Measurements from ENCODE around the gene EEF1A1. TPM values are rescaled to one million over a fixed set of nuclear protein-coding genes. Genes with fewer than 3 reads are reported as not detected.
"Not testable (repeated sequence)": the region's sequence is repeated elsewhere in the genome, so short reads cannot be mapped to it uniquely, and the experiment has no call there.

EEF1A1 gene
- polyA plus RNA-seq, 1 experiment: 20,981 TPM

DNA sequence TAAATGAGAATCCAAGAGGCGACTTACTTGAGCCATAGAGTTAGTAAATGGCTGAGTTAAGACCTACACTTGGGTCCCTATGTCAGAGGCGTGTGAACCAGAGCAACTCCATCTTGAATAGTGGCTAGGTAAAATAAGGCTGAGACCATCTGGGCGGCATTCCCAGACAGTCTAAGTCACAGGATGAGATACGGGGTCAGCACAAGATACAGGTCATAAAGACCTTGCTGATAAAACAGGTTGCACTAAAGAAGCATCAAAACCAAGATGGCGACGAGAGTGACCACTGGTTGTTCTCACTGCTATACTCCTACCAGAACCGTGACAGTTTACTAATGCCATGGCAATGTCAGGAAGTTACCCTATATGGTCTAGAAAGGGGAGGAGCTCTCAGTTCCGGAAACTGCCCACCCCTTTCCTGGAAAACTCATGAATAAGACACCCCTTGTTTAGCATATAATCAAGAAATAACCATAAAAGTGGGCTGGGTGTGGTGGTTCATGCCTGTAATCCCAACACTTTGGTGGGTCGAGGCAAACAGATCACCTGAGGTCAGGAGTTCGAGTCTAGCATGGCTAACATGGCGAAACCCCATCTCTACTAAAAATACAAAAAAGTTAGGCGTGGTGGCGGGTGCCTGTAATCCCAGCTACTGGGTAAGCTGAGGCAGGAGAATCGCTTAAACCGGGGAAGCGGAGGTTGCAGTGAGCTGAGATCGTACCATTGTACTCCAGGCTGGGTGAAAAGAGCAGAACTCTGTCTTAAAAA, 43.9 kb upstream of the EEF1A1 start:
- H3K27me3 ChIP-seq (ENCODE audit: control insufficient read depth, insufficient read depth, low read length): no peaks in the 10 kb centered on the region
- H3K36me3 ChIP-seq (ENCODE audit: control insufficient read depth, insufficient read depth, low read length): no peaks in the 10 kb centered on the region
- H3K4me3 ChIP-seq (ENCODE audit: low read depth, low read length): no peak overlapping the region
- no peak for DNase-seq (ENCODE audit: low read depth)
- POLR2A ChIA-PET: interaction anchor here (0.6 kb wide), 1 partner anchor 39 kb away, joined by 3 read pairs; no protein-coding TSS in a partner anchor
- CTCF ChIA-PET: interaction anchor here (1.0 to 1.3 kb wide), 2 partner anchors 15 to 23 kb away, joined by 3 to 4 read pairs; no protein-coding TSS in a partner anchor
- TF ChIP-seq, protein P1, sequence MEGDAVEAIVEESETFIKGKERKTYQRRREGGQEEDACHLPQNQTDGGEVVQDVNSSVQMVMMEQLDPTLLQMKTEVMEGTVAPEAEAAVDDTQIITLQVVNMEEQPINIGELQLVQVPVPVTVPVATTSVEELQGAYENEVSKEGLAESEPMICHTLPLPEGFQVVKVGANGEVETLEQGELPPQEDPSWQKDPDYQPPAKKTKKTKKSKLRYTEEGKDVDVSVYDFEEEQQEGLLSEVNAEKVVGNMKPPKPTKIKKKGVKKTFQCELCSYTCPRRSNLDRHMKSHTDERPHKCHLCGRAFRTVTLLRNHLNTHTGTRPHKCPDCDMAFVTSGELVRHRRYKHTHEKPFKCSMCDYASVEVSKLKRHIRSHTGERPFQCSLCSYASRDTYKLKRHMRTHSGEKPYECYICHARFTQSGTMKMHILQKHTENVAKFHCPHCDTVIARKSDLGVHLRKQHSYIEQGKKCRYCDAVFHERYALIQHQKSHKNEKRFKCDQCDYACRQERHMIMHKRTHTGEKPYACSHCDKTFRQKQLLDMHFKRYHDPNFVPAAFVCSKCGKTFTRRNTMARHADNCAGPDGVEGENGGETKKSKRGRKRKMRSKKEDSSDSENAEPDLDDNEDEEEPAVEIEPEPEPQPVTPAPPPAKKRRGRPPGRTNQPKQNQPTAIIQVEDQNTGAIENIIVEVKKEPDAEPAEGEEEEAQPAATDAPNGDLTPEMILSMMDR (IDR thresholded peaks at IDR 0.05; ENCODE audit: insufficient read depth, low read depth, low read length): no peak

DNA sequence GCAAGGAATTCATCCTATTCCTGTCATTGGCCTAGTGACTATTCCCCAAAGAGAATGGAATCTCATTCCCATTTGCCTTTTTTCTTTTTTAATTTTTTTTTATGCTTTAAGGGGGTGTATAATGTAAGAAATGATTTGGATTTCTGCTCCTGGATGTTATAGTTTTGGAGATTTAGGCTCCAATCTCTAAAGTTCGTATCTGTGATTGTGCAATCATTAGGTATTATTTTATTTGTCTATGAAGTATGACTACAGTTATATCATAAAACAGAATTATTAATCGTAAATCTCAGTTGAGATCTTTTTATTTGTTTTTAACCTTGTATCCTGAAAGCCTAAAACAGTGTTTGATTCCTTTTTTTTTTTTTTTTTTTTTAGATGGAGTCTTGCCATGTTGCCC, 41.7 kb upstream of the EEF1A1 start:
- CTCF ChIA-PET: no interaction called here
- POLR2A ChIA-PET: no interaction called here

DNA sequence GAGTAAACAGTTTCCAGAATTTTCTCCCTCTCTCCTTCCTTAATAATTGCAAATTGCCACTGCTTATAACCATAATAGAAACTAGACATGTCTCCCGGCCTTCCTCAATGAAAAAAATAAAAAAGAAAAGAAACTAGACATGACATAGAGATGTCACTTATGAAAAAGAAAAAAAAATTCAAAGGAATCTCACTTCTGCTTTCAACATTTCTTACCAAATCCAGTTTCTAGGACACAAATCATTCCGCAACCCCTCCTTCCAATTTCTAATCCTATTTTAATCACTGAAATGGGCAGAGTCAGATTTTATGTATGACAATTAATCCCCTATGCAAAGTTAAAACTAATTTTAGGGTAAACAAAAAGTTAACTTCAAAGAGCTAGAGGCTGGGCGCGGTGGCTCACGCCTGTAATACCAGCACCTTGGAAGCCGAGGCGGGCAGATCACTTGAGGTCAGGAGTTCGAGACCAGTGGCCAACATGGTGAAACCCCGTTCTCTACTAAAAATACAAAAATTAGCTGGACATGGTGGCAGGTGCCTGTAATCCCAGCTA, 40.1 kb upstream of the EEF1A1 start:
- ChIA-PET POLR2A (no interaction called here), CTCF (no interaction called here)
- Histone ChIP-seq H3K27me3 (ENCODE audit: control insufficient read depth, insufficient read depth, low read length) (no peaks in the 10 kb centered on the region), H3K4me3 (ENCODE audit: low read depth, low read length) (no peak overlapping the region), H3K36me3 (ENCODE audit: control insufficient read depth, insufficient read depth, low read length) (no peaks in the 10 kb centered on the region)
- TF ChIP-seq, protein P1 (IDR thresholded peaks at IDR 0.05; ENCODE audit: insufficient read depth, low read depth, low read length): no peak
- no peak for DNase-seq (ENCODE audit: low read depth)

More for the DNA sequence above, 41.7 kb upstream of the EEF1A1 start:
- DNase-seq (ENCODE audit: low read depth): no peak
- no peaks in the 10 kb centered on the region for H3K36me3 ChIP-seq (ENCODE audit: control insufficient read depth, insufficient read depth, low read length)
- TF ChIP-seq, protein P1 (IDR thresholded peaks at IDR 0.05; ENCODE audit: insufficient read depth, low read depth, low read length): no peak
- H3K4me3 ChIP-seq (ENCODE audit: low read depth, low read length): no peak overlapping the region
- no peaks in the 10 kb centered on the region for H3K27me3 ChIP-seq (ENCODE audit: control insufficient read depth, insufficient read depth, low read length)

DNA sequence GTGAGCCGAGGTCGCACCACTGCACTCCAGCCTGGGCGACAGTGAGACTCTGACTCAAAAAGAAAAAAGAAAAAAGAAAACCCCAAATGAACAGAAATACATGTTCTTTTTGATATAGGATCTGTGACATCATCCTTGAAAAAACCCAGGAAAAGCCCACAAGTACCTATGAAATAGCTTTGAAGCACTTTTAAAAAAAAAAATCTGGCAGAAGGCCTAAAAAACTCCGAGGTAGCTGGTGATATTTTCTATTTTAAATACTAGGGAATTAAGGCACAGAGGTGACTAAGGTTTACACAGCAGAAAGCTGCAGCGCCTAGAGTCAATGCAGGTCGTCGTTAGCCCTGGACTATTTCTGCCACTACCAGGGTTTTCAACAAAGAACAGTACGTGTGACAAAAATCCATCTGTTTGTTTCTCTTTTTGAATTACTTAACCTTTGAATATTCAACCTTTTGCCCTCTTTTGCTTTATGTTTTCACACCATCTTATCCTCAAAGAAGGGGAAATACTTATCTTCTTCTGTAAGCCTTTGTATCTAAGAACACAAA, 39.4 kb upstream of the EEF1A1 start:
- Histone ChIP-seq H3K4me3 (ENCODE audit: low read depth, low read length) (no peak overlapping the region), H3K27me3 (ENCODE audit: control insufficient read depth, insufficient read depth, low read length) (no peaks in the 10 kb centered on the region), H3K36me3 (ENCODE audit: control insufficient read depth, insufficient read depth, low read length) (no peaks in the 10 kb centered on the region)
- ChIA-PET CTCF (no interaction called here), POLR2A (interaction anchor here (0.7 kb wide), 1 partner anchor 118 kb away, joined by 5 read pairs; no protein-coding TSS in a partner anchor)
- no peak for DNase-seq (ENCODE audit: low read depth)
- TF ChIP-seq, protein P1 (IDR thresholded peaks at IDR 0.05; ENCODE audit: insufficient read depth, low read depth, low read length): no peak

DNA sequence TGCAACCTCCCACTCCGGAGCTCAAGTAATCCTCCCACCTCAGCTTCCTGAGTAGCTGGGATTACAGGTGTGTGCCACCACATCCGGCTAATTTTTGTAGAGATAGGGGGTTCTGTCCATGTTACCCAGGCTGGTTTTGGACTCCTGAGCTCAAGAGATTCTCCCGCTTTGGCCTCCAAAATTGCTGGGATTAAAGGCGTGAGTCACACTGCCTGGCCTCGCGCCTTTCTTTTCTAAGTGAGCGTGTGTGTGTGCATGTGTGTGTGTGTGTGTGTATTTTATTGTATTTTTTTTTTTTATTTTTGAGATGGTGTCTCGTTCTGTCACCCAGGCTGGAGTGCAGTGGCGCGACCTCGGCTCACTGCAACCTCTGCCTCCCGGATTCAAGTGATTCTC, 38.6 kb upstream of the EEF1A1 start:
- POLR2A ChIA-PET; H3K27me3 ChIP-seq (ENCODE audit: control insufficient read depth, insufficient read depth, low read length); H3K4me3 ChIP-seq (ENCODE audit: low read depth, low read length); H3K36me3 ChIP-seq (ENCODE audit: control insufficient read depth, insufficient read depth, low read length); DNase-seq (ENCODE audit: low read depth): not testable (repeated sequence)
- CTCF ChIA-PET: interaction anchor here (0.6 to 1.5 kb wide), 3 partner anchors 17 to 93 kb away, joined by 3 read pairs; no protein-coding TSS in a partner anchor
